Measurements from ENCODE around the gene FBXL19.

The FBXL19 gene

GRCh38 chr16:30894540-30895368 lies 28.6 kb upstream of the FBXL19 start:
- no peak for DNase-seq (ENCODE audit: low read depth in 2 of 2)

GRCh38 chr16:30895627-30896260 lies 27.6 kb upstream of the FBXL19 start:
- DNase-seq (ENCODE audit: low read depth in 2 of 2): no peak

- no peak for DNase-seq (ENCODE audit: low read depth in 2 of 2)
Observed at GRCh38 chr16:30896261-30896888, 27.0 kb upstream of the FBXL19 start, which contains the start of gene CTF1. CTF1 (plus strand) TSS chr16:30896614; CDS start chr16:30896644, 30 bp downstream.

- peak; percentile 60 to 73 for DNase-seq (ENCODE audit: low read depth in 2 of 2)
Observed at GRCh38 chr16:30896889-30897733, 26.3 kb upstream of the FBXL19 start.

DNA sequence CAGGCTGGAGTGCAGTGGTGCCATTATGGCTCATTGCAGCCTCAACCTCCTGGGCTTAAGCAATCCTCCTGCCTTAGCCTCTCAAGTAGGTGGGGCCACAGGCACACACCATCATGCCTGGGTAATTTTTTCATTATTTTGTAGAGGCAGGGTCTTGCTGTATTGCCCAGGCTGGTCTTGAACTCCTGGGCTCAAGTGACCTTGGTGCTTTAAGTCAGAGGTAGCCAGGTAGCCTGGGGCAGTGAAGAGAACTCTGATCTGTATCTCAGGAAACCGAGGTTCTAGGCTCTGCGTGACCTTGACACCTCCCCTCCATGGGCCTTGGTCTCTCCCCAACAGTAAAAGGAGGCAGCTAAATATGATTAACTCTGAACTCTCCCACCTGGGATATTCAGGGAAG lies 23.6 kb upstream of the FBXL19 start:
- no peak for DNase-seq (ENCODE audit: low read depth in 2 of 2)

GRCh38 chr16:30900588-30900987 lies 22.8 kb upstream of the FBXL19 start:
- no peak for DNase-seq (ENCODE audit: low read depth in 2 of 2)

DNA sequence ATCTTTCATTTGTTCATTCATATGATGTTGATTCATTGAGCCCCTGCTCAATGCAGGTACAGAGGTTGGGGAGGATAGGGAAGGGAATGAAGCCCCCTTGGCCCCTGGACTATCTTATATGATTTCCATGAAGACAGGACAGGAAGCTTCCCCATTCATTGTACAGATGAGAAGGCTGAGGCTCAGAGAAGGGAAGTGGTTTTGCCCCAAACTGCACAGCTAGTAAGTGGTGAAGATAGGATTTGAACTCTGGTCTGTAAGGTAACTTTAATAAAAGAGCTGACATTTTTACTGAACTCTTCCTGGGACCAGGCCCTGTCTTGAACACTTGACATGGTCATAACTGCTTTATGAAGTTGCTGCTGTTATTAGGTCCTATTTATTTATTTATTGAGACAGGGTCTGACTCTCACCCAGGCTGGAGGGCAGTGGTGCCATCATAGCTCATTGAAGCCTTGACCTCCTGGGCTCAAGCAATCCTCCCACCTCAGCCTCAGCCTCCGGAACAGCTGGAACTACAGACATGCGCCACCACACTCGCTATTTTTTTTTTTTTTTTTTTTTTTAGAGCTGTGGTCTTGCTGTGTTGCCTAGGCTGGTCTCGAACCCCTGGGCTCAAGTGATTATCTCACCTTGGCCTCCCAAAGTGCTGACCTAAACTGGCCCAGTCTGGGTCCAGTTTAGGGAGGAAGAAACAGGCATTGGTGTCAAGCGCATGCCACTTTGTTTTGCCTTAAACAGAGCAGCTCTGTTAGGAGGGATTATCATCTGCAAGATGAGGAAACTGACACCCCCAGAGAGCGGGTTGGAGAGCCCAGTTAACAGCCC lies 22.0 kb upstream of the FBXL19 start:
- no peak for DNase-seq (ENCODE audit: low read depth in 2 of 2)

GRCh38 chr16:30902029-30902972 lies 21.1 kb upstream of the FBXL19 start:
- DNase-seq (ENCODE audit: low read depth in 2 of 2): peak in 1 of 2 donors; percentile 41

- no peak for DNase-seq (ENCODE audit: low read depth in 2 of 2)
Observed at GRCh38 chr16:30903002-30903401, 20.4 kb upstream of the FBXL19 start.

DNA sequence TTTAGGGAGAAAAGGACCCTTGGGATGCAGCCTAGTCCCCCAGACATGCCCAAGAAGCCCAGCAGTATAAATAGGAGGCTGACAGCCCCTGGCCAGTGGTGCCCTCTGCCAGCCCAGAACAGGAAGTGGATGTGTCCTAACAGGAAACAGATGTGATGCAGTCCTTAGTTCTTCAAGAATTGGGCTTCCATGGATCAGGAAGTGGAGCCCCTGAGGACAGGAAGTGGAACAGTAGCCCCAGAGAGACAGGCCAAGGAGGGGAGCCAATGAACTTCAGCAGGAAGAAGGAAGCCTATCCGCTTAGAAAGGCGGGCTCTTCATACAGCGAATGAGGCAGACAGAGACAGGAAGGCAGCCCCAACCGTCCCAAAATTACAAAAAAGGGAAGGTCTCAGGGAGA lies 19.8 kb upstream of the FBXL19 start:
- no peak for DNase-seq (ENCODE audit: low read depth in 2 of 2)

DNA sequence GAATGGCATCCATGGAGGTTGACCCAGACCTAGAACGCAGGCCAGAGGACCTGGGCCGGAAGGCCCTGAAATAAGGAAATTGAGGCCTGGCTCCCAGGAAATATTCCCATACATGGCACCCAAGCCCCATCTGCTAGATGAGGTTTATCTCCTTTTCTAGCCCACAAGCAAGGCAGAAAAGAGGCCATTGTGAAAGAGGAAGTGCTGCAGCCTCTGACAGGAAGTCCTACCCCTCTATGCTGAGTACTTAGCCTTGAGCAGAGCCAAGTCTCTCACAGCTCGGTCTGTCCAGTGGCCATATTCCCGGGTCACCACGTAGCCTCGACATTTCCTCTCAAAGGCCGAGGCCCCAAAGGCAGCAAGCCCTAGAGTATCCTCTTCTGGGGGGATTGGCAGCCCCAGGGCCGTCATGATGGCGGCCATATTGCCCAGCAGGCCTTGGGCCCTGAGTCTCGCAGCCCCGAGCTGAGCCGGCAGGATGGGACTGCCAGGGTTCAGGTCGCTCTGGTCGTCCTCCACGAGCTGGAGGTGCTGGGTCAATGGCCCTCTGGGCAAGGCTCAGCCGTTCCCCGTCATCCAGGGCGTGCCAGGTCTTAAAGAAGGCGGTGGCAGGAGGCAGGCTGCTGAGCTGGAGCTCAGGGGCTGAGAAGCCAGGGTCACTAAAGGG lies 19.1 kb upstream of the FBXL19 start:
- no peak for DNase-seq (ENCODE audit: low read depth in 2 of 2)

DNA sequence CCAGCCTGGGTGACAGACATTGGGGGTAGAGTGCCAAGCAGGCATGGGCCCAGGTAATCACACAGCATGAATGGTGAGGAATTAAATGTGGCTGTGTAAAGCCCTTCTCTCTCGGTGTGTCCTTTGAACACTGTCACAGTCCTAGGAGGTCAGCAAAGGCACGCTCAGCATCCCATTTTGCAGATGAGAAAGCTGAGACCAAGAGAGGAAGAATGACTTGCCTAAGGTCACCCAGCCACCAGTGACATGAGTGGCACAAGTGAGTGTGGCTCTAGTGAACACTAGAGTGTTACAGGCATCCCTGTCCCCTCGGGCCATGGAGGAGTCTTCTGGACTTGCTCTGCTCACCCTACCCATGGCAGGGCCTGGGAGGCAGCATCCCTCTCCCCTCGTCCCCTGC lies 16.3 kb upstream of the FBXL19 start:
- no peak for DNase-seq (ENCODE audit: low read depth in 2 of 2)

GRCh38 chr16:30910427-30911029 lies 12.8 kb upstream of the FBXL19 start:
- DNase-seq (ENCODE audit: low read depth in 2 of 2): no peak

DNA sequence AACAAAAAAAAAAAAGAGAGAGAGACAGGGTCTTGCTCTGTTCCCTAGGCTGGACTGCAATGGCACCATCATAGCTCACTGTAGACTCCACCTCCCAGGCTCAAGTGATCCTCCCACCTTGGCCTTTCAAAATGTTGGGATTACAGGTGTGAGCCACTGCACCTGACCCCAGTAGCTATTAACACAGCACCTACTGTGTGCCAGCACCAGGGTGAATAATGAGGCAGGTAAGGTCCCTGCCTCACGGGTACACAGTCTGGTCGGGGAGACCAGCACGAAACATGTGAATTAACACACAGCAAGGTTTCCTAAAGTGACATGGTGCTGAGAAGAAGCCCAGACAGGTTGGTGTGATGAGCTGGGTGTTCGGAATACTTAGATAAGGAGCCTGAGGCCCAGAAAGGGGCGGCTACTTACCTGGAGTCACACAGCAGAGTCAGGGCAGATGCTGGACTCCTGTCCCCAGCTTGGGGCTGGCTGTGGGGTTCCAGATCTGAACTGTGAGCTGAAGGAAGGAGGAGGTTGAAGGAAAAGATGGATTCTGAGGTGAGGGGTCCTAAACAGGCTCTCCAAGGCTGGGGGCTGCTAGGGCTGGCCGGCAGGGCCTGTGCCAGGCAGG lies 10.5 kb upstream of the FBXL19 start:
- DNase-seq (ENCODE audit: low read depth in 2 of 2): no peak

- no peak for DNase-seq (ENCODE audit: low read depth in 2 of 2)
Observed at GRCh38 chr16:30914830-30915229, 8.5 kb upstream of the FBXL19 start.

GRCh38 chr16:30918614-30919013 lies 4.8 kb upstream of the FBXL19 start:
- no peak for DNase-seq (ENCODE audit: low read depth in 2 of 2)

- no peak for DNase-seq (ENCODE audit: low read depth in 2 of 2)
Observed at GRCh38 chr16:30920891-30921290, 2.5 kb upstream of the FBXL19 start.

- DNase-seq (ENCODE audit: low read depth in 2 of 2): no peak
Observed at GRCh38 chr16:30921459-30921747, 2.0 kb upstream of the FBXL19 start.

Data from stimulated activated CD8-positive, alpha-beta memory T cell treated with anti-CD3 and anti-CD28 coated beads, Interleukin-7, amount 100 ng/mL, for 4 hours (primary cell).